IMR-90 (cell line): ENCODE data around the gene ZKSCAN4. TPM values are rescaled to one million over a fixed set of nuclear protein-coding genes. Genes with fewer than 3 reads are reported as not detected.

Source experiments
- ATAC-seq: fragments of 200-7000 bp; cut with Tn5 transposase; 2 replicates; pipeline ENCODE4 v1.9.1; 2020; ENCODE audit warnings: low read depth, mild to moderate bottlenecking, moderate library complexity
- BruUV-seq: library from RNA; stranded (reverse); fragments of 400-500 nt; replicated peaks from 2 replicates; lab custom pipeline; 2021; lab: Mats Ljungman, UMichigan
- CTCF ChIA-PET: fragments of 300-600 bp; formaldehyde crosslinking; extraction: SDS; loops from one replicate; lab custom pipeline; 2021; ENCODE audit warnings: antibody characterized with exemption; lab: Yijun Ruan, JAX
- POLR2A ChIA-PET: fragments of 300-600 bp; sonication (Branson Sonifier 250); formaldehyde crosslinking; loops from one replicate; lab custom pipeline; 2022; ENCODE audit warnings: antibody characterized with exemption; ENCODE audit not compliant: unreplicated experiment; lab: Charles Lee
- DNase-seq: peaks from one replicate; pipeline ENCODE4 v3.0.0; 2013
- H2AFZ ChIP-seq: replicated peaks from 2 replicates; pipeline ENCODE3; 2013; ENCODE audit warnings: low read length, mild to moderate bottlenecking; ENCODE audit not compliant: poor library complexity
- H2AK5ac ChIP-seq: 2 replicates; pipeline ENCODE4 v1.6.1; 2013; ENCODE audit warnings: low read depth, low read length, inconsistent platforms
- H2AK9ac ChIP-seq: replicated peaks from 2 replicates; pipeline ENCODE3; 2013; ENCODE audit warnings: mild to moderate bottlenecking, low read depth, low read length, moderate library complexity; ENCODE audit not compliant: poor library complexity
- H2BK120ac ChIP-seq: 2 replicates; pipeline ENCODE4 v1.6.1; 2013; ENCODE audit warnings: low read depth, low read length, inconsistent platforms
- H2BK15ac ChIP-seq: 3 replicates; pipeline ENCODE4 v1.6.1; 2013; ENCODE audit warnings: low read depth, low read length, inconsistent platforms
- H2BK20ac ChIP-seq: 2 replicates; pipeline ENCODE4 v1.6.1; 2013; ENCODE audit warnings: low read depth, mild to moderate bottlenecking, inconsistent platforms, low read length, moderate library complexity
- H2BK5ac ChIP-seq: 2 replicates; pipeline ENCODE4 v1.6.1; 2013; ENCODE audit warnings: mild to moderate bottlenecking, low read depth, low read length, inconsistent platforms; ENCODE audit not compliant: poor library complexity, severe bottlenecking
- H3K14ac ChIP-seq: replicated peaks from 2 replicates; pipeline ENCODE4 v1.6.1; 2013; ENCODE audit warnings: low read depth, low read length, inconsistent platforms
- H3K18ac ChIP-seq: 2 replicates; pipeline ENCODE4 v1.6.1; 2013; ENCODE audit warnings: low read depth, low read length, control low read depth
- H3K23ac ChIP-seq: 2 replicates; pipeline ENCODE4 v1.6.1; 2013; ENCODE audit warnings: low read depth, low read length, inconsistent platforms
- H3K27ac ChIP-seq: 2 replicates; pipeline ENCODE4 v1.5.1; 2013; ENCODE audit warnings: mild to moderate bottlenecking, control low read depth, low read length; ENCODE audit not compliant: insufficient read depth
- H3K27me3 ChIP-seq: 2 replicates; pipeline ENCODE4 v1.6.1; 2013; ENCODE audit warnings: low read length; ENCODE audit not compliant: control insufficient read depth, insufficient read depth
- H3K36me3 ChIP-seq: 2 replicates; pipeline ENCODE4 v1.6.1; 2013; ENCODE audit warnings: low read length, mixed read lengths; ENCODE audit not compliant: control insufficient read depth, insufficient read depth
- H3K4ac ChIP-seq: 2 replicates; pipeline ENCODE4 v1.6.1; 2013; ENCODE audit warnings: low read depth, low read length, inconsistent platforms
- H3K4me1 ChIP-seq: 2 replicates; pipeline ENCODE4 v1.6.1; 2013; ENCODE audit warnings: low read length, mixed read lengths; ENCODE audit not compliant: control insufficient read depth, insufficient read depth
- H3K4me2 ChIP-seq: 2 replicates; pipeline ENCODE4 v1.6.1; 2013; ENCODE audit warnings: low read depth, mild to moderate bottlenecking, control low read depth, low read length, moderate library complexity
- H3K4me3 ChIP-seq: 2 replicates; pipeline ENCODE4 v1.5.1; 2013; ENCODE audit warnings: low read depth, mild to moderate bottlenecking, control low read depth, low read length, moderate library complexity; ENCODE audit not compliant: insufficient read depth
- H3K56ac ChIP-seq: 2 replicates; pipeline ENCODE4 v1.6.1; 2013; ENCODE audit warnings: low read length, inconsistent platforms; ENCODE audit not compliant: insufficient read depth; ENCODE audit errors: extremely low read depth
- H3K79me1 ChIP-seq, 2 experiments: 2 replicates each; pipeline ENCODE4 v1.6.1; 2013; ENCODE audit warnings: low read length in 2 of 2, inconsistent platforms in 1 of 2, low read depth in 1 of 2
- H3K9ac ChIP-seq: 2 replicates; pipeline ENCODE4 v1.6.1; 2013; ENCODE audit warnings: low read depth, low read length, control low read depth
- H3K9me1 ChIP-seq: 2 replicates; pipeline ENCODE4 v1.6.1; 2013; ENCODE audit warnings: low read length, inconsistent platforms; ENCODE audit not compliant: insufficient read depth
- H3K9me3 ChIP-seq: 2 replicates; pipeline ENCODE4 v1.6.1; 2013; ENCODE audit warnings: low read length; ENCODE audit not compliant: control insufficient read depth, insufficient read depth
- H4K20me1 ChIP-seq: 2 replicates; pipeline ENCODE4 v1.6.1; 2013; ENCODE audit warnings: low read length, inconsistent platforms; ENCODE audit not compliant: insufficient read depth
- H4K5ac ChIP-seq: 2 replicates; pipeline ENCODE4 v1.6.1; 2013; ENCODE audit warnings: mild to moderate bottlenecking, low read depth, low read length, control low read depth
- H4K8ac ChIP-seq, 2 experiments: 2 replicates each; pipeline ENCODE4 v1.6.1; 2013; ENCODE audit warnings: low read depth in 2 of 2, low read length in 2 of 2, control low read depth in 1 of 2, inconsistent platforms in 1 of 2
- H4K91ac ChIP-seq: 2 replicates; pipeline ENCODE4 v1.6.1; 2013; ENCODE audit warnings: low read depth, low read length, inconsistent platforms; ENCODE audit not compliant: insufficient read depth
- BHLHE40 ChIP-seq: fragments of 150-350 bp; IDR thresholded peaks from 2 replicates; pipeline ENCODE4 v1.6.1; 2016; ENCODE audit warnings: mild to moderate bottlenecking, low read depth, low read length
- CHD1 ChIP-seq: IDR thresholded peaks from 2 replicates; pipeline ENCODE4 v1.6.1; 2012; ENCODE audit warnings: low read depth, low read length, improper control_type of control experiment
- ELK1 ChIP-seq: fragments of 150-350 bp; IDR thresholded peaks from 2 replicates; pipeline ENCODE4 v1.6.1; 2016; ENCODE audit warnings: low read depth, mild to moderate bottlenecking, low read length, moderate library complexity, borderline replicate concordance
- MAFK ChIP-seq: IDR thresholded peaks from 2 replicates; pipeline ENCODE4 v1.6.1; 2012; ENCODE audit warnings: low read depth, low read length, improper control_type of control experiment
- MAZ ChIP-seq: IDR thresholded peaks from 2 replicates; pipeline ENCODE4 v1.6.1; 2012; ENCODE audit warnings: low read depth, mild to moderate bottlenecking, low read length, improper control_type of control experiment, moderate library complexity, borderline replicate concordance
- MXI1 ChIP-seq: IDR thresholded peaks from 2 replicates; pipeline ENCODE4 v1.6.1; 2012; ENCODE audit warnings: low read depth, mild to moderate bottlenecking, low read length, moderate library complexity, borderline replicate concordance
- RAD21 ChIP-seq: IDR thresholded peaks from 2 replicates; pipeline ENCODE4 v1.6.1; 2012; ENCODE audit warnings: low read length, improper control_type of control experiment
- RCOR1 ChIP-seq: IDR thresholded peaks from 2 replicates; pipeline ENCODE4 v1.6.1; 2012; ENCODE audit warnings: mild to moderate bottlenecking, low read length, improper control_type of control experiment; ENCODE audit not compliant: insufficient replicate concordance
- WGBS, 2 experiments: methylation state at CpG; one replicate each; pipeline versions ENCODE4 v1.1.5 to v1.1.7; 2013; ENCODE audit warnings: missing lambda C conversion rate in 2 of 2; ENCODE audit not compliant: insufficient read length in 1 of 2; ENCODE audit errors: extremely low coverage in 2 of 2; 5-methylcytosine and 5-hydroxymethylcytosine counted together
- dilution Hi-C: fragments of 300-500 bp; cut with HindIII; formaldehyde crosslinking; loops from one replicate; pipeline ENCODE4 v1.14.3; 2018; ENCODE audit warnings: low sequenced_read_pairs; ENCODE audit not compliant: unreplicated experiment
- in situ Hi-C: fragments of 300-500 bp; cut with MboI; formaldehyde crosslinking; loops from 3 replicates; pipeline ENCODE4 v1.14.3; 2019; ENCODE audit warnings: low sequenced_read_pairs, inconsistent platforms, mixed read lengths
- intact Hi-C: fragments of 100-400 bp; cut with micrococcal nuclease; formaldehyde crosslinking; loops from 2 replicates; pipeline ENCODE4 v1.10.0; 2022
- polyA plus RNA-seq, 3 experiments: library from polyadenylated mRNA; depleted of rRNA; stranded (reverse); fragments of >200 nt; gene quantifications; 2 replicates each; pipeline ENCODE4 v1.2.3, GENCODE V29; 2012; ENCODE audit warnings: low replicate concordance in 1 of 3
- total RNA-seq: library from RNA; depleted of rRNA; stranded (reverse); fragments of >200 nt; gene quantifications from 2 replicates; pipeline ENCODE4 v1.2.3, GENCODE V29; 2012

ZKSCAN4 gene
- total and polyA plus RNA-seq, 2 of the 4 experiments (the other 2 are of a cell fraction), result 2.4 to 5.7 TPM

GRCh38 chr6:28296520-28297060 lies 44.5 kb upstream of the ZKSCAN4 start:
- Histone ChIP-seq H3K27me3 (no peaks in the 10 kb centered on the region), H3K79me1 (no peaks in the 10 kb centered on the region), H4K8ac (no peak overlapping the region), H3K27ac (no peak overlapping the region), H2AK5ac (no peak overlapping the region), H3K23ac (no peak overlapping the region), H3K4me2 (no peak overlapping the region), H3K4me3 (no peak overlapping the region), H4K5ac (no peak overlapping the region), H3K36me3 (peaks cover 7% of the 10 kb centered on the region), H3K4ac (no peak overlapping the region), H2AK9ac (no peak overlapping the region), H4K91ac (no peak overlapping the region), H4K20me1 (no peaks in the 10 kb centered on the region), H3K9ac (no peak overlapping the region), H2AFZ (no peak overlapping the region), H2BK15ac (no peak overlapping the region), H3K4me1 (no peaks in the 10 kb centered on the region), H3K18ac (no peak overlapping the region), H3K56ac (no peak overlapping the region), H3K9me1 (no peaks in the 10 kb centered on the region), H2BK5ac (no peak overlapping the region), H3K9me3 (no peaks in the 10 kb centered on the region), H2BK120ac (no peak overlapping the region), H3K14ac (no peak overlapping the region), H2BK20ac (no peak overlapping the region)
- in situ Hi-C loops, result no loop called here
- TF ChIP-seq CHD1, result no peak
- no peak for TF ChIP-seq MXI1
- no peak for TF ChIP-seq MAZ
- no peak for TF ChIP-seq RCOR1
- TF ChIP-seq MAFK, result no peak
- no peak for TF ChIP-seq RAD21
- no peak for TF ChIP-seq BHLHE40
- TF ChIP-seq ELK1, result no peak
- BruUV-seq, result no TSS peak
- DNase-seq, result no peak
- dilution Hi-C loops, result no loop called here
- ChIA-PET POLR2A (no interaction called here), CTCF (no interaction called here)
- intact Hi-C loops, result no loop called here
- 100% methylated on average over 2 of the region's 7 CpGs; no CpG with 5 or more reads in 1 of the 2 experiments for WGBS, 2 experiments
- ATAC-seq, result no peak
